Measurements from ENCODE around the gene HPSE.

Gene HPSE

DNA sequence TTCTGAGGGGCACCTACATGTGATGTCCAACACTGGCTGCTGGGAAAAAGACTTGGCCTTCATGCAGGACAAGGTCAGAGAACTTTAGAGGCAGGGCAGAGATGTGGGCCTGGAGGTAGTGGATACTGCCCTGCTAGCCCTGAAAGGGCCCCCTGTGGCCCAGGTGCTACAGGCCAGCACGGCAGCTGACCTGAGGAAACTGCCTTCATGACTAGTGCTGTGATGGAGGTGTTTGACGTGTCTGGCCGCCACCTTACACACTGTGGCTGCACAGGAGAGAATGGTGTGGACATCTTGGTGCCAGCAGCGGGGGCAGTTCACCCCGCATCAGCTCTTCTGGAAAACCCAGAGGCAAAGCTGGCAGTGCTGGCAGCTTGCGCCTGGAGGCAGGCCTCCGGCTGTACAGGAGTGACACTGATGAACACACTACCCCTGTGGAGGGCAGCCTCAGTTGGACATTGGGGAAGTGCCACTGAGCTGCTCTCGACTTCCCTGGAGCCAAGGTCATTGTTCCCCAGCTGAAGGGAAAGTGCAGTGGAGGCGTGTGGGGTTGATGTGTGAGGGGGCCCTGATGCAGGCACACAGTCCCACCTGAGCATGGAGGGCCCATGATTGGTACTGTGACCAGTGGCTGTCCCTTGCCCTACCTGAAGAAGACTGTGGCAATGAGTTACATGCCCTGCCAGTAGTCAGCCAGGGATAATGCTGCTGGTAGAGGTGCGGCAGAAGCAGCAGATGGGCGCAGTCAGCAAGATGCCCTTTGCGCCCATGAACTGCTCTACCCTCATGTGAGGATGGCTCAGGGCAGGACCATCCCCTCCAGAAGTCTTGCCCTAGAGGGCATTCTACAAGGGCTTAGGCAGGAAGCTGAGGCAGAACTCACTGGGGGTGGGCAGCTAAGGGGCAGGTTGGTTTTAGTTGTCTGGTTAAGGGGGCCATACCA is 87.0 kb downstream of the HPSE start:
- DNase-seq (ENCODE audit: low spot score): no peak
